ENCODE data around the gene RIN1. TPM values are rescaled to one million over a fixed set of nuclear protein-coding genes. Genes with fewer than 3 reads are reported as not detected.

RIN1 gene
- polyA plus RNA-seq, 1 of the 3 experiments (the other 2 are of a cell fraction), result 16.9 TPM

DNA sequence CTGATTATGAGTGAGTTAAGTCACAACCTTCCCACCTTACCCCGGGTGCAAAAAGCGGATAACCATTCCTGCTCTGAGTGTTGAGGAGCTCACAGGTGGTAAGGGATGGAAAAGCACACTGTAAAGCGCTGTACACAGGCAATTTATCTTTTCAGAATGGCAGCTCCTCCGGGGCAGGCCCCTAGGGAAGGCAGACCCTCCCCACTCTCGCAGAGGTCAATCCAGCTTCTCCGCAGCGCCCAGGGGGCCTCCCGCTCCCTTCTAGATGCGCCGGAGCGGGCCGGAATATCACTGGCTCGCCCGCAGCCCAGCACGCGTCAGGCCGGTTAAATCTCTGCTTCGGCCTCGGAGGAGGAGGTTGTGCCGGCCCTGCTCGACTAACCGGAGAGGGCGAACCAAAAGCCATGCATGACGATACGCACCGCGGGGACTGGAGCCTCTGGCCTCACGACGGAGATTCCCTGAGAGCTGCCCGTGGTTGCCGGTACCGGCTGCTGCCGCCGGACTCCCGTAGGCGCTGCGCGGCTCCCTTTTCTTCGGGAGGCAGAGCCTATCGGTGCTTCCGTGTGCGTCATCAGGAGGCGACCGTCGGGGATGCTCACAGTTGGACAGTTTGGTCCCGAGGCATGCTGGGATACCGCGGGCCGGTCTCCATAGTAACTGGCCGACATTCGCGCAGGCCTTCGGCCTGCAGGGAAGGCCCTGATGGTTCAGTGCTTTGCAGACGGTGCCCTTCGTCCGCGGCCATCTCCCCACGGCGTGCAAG is 8.5 kb upstream of the RIN1 start, which contains the start of gene BRMS1 (continued):
- TF ChIP-seq RXRA (IDR thresholded peaks at IDR 0.05; ENCODE audit: borderline replicate concordance, low read depth), result no peak
- no peak for TF ChIP-seq EZH2phosphoT487 (IDR thresholded peaks at IDR 0.05; ENCODE audit: borderline replicate concordance, low read depth)
- no peak for TF ChIP-seq NFIC (IDR thresholded peaks at IDR 0.05; ENCODE audit: borderline replicate concordance)
- TF ChIP-seq ELF1 (IDR thresholded peaks at IDR 0.05), result peak; percentile 99
- peak; percentile 97; the same call in 1 of the 2 replicates for TF ChIP-seq SIN3A (IDR thresholded peaks at IDR 0.05; ENCODE audit: borderline replicate concordance, low read depth, low read length)
- TF ChIP-seq, protein P1, sequence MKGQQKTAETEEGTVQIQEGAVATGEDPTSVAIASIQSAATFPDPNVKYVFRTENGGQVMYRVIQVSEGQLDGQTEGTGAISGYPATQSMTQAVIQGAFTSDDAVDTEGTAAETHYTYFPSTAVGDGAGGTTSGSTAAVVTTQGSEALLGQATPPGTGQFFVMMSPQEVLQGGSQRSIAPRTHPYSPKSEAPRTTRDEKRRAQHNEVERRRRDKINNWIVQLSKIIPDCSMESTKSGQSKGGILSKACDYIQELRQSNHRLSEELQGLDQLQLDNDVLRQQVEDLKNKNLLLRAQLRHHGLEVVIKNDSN (IDR thresholded peaks at IDR 0.05; ENCODE audit: borderline replicate concordance, low read depth), result no peak
- TF ChIP-seq YY1 (IDR thresholded peaks at IDR 0.05; ENCODE audit: low read depth), result peak; percentile 49
- 0 out of 2 replicates have a peak, but pooled peaks have one; percentile 9 for TF ChIP-seq TEAD4 (IDR thresholded peaks at IDR 0.05; ENCODE audit: borderline replicate concordance, insufficient read depth)
- TF ChIP-seq, protein P2, sequence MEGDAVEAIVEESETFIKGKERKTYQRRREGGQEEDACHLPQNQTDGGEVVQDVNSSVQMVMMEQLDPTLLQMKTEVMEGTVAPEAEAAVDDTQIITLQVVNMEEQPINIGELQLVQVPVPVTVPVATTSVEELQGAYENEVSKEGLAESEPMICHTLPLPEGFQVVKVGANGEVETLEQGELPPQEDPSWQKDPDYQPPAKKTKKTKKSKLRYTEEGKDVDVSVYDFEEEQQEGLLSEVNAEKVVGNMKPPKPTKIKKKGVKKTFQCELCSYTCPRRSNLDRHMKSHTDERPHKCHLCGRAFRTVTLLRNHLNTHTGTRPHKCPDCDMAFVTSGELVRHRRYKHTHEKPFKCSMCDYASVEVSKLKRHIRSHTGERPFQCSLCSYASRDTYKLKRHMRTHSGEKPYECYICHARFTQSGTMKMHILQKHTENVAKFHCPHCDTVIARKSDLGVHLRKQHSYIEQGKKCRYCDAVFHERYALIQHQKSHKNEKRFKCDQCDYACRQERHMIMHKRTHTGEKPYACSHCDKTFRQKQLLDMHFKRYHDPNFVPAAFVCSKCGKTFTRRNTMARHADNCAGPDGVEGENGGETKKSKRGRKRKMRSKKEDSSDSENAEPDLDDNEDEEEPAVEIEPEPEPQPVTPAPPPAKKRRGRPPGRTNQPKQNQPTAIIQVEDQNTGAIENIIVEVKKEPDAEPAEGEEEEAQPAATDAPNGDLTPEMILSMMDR (IDR thresholded peaks at IDR 0.05), result no peak

DNA sequence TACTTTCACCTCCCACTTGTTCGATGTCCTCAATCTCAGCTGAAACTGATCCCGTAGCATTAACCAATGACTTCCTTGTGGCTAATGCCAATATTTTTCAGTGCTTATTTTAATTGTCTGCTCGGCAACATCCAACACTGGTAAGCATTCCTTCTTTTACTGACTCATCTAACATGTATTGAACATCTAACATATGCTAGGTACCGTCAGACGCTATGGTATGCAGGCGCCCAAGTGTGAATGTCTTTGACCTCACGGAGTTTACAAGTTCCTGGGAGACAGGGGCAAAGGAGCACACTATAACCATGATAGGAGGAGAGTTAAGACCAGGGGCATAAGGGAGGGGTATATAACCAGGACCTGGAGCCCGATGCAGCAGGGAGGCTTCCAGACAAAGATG is 6.9 kb upstream of the RIN1 start:
- ChIA-PET CTCF (interaction anchor here (5.5 to 6.6 kb wide), 2 partner anchors 9 to 30 kb away, joined by 33 to 62 read pairs; partner anchors contain the start of gene RIN1), POLR2A (no interaction called here)
- H3K4me3 ChIP-seq (ENCODE audit: low read depth in 2 of 2, low read length in 1 of 2), result 0 out of 4 replicates have a peak overlapping the region, but pooled peaks of 1 of the 2 experiments have one; percentile 95
- no peaks in the 10 kb centered on the region for H3K27me3 ChIP-seq (ENCODE audit: insufficient read depth)
- H3K4me1 ChIP-seq (ENCODE audit: control insufficient read depth in 1 of 2, insufficient read depth in 2 of 2, low read depth in 1 of 2, low read length in 1 of 2), result peaks cover 25 to 42% of the 10 kb centered on the region in 2 experiments
- peaks cover 7 to 36% of the 10 kb centered on the region in 2 experiments for H3K36me3 ChIP-seq (replicated peaks in 1 of 2; ENCODE audit: control insufficient read depth in 1 of 2, insufficient read depth in 2 of 2, low read length in 1 of 2)
- H3K27ac ChIP-seq (ENCODE audit: low read depth in 2 of 2, low read length in 1 of 2), result no peak overlapping the region
- no peaks in the 10 kb centered on the region for H3K9me2 ChIP-seq
- TF ChIP-seq, protein P3, sequence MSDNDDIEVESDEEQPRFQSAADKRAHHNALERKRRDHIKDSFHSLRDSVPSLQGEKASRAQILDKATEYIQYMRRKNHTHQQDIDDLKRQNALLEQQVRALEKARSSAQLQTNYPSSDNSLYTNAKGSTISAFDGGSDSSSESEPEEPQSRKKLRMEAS (IDR thresholded peaks at IDR 0.05; ENCODE audit: low read depth), result no peak
- TF ChIP-seq RCOR1 (IDR thresholded peaks at IDR 0.05; ENCODE audit: low read length) (no peak), CHD2 (IDR thresholded peaks at IDR 0.05; ENCODE audit: low read length, partially characterized antibody) (no peak), JUND (IDR thresholded peaks at IDR 0.05) (no peak), RFX5 (IDR thresholded peaks at IDR 0.05; ENCODE audit: low read length) (no peak), MXI1 (IDR thresholded peaks at IDR 0.05; ENCODE audit: low read depth, low read length) (no peak)
- H3K9ac ChIP-seq, result no peak overlapping the region
- peaks cover 27% of the 10 kb centered on the region for H3K79me2 ChIP-seq (ENCODE audit: insufficient read depth)
- H3F3A ChIP-seq (replicated peaks; ENCODE audit: insufficient read depth), result peaks cover 10% of the 10 kb centered on the region
- no peak for DNase-seq
- WGBS (ENCODE audit: low lambda C conversion rate), result 94% methylated on average over 8 of the region's 8 CpGs
- no peaks in the 10 kb centered on the region for H3K9me3 ChIP-seq
- H2AFZ ChIP-seq (ENCODE audit: low read depth), result no peak overlapping the region
- H3K4me2 ChIP-seq, result peak overlapping the region; percentile 96; the same call in 1 of the 2 replicates
- H4K20me1 ChIP-seq (ENCODE audit: insufficient read depth), result no peaks in the 10 kb centered on the region

Measured in SK-N-SH (cell line).